ENCODE results near the gene MAP2K6. TPM values are rescaled to one million over a fixed set of nuclear protein-coding genes. Genes with fewer than 3 reads are reported as not detected.

MAP2K6 gene
- total and polyA plus RNA-seq, 4 donors, result 2.2 to 14.4 (median 7.6) TPM

DNA sequence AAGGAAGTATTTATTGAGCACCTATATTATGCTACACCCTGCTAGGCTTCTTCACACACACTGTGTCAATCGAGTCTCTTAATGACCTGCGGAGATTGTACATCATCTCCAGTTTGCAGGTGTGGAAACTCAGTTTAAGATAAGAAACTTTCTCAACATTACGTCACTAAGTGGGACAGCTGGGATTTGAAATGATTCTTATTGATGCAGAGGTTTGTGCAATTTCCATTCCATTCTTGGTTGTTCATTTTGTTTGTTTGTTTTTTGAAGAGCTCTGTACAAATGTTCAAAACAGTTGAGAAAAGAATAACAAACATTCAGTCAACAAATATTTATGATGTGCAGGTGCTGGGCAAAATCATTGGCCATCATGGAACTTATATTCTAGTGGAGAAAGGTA lies 84.8 kb downstream of the MAP2K6 start:
- no peaks in the 10 kb centered on the region for H3K36me3 ChIP-seq (ENCODE audit: control insufficient read depth in 4 of 4, insufficient read depth in 4 of 4, low read length in 4 of 4)
- ATAC-seq (ENCODE audit: insufficient read depth, low FRiP score) (no peak), DNase-seq (no peak)
- no peaks in the 10 kb centered on the region for H3K27me3 ChIP-seq (ENCODE audit: control insufficient read depth in 3 of 3, insufficient read depth in 3 of 3, low read length in 2 of 3)
- H3K9ac ChIP-seq (ENCODE audit: insufficient read depth in 1 of 2, low read length in 2 of 2), result no peak overlapping the region
- H3K4me1 ChIP-seq (ENCODE audit: control insufficient read depth in 5 of 5, insufficient read depth in 5 of 5, low read length in 5 of 5), result peaks cover 0 to 25% (median 16%) of the 10 kb centered on the region in 5 donors
- no peaks in the 10 kb centered on the region for H3K9me3 ChIP-seq (ENCODE audit: control insufficient read depth in 4 of 4, insufficient read depth in 3 of 4, low read length in 3 of 4)
- WGBS, 2 donors, result 78 to 90% methylated on average over 3 of the region's 3 CpGs
- no peak overlapping the region for H3K27ac ChIP-seq (ENCODE audit: low read depth in 1 of 2, low read length in 1 of 2)
- H3K4me3 ChIP-seq, result no peak overlapping the region
- TF ChIP-seq, protein P1, sequence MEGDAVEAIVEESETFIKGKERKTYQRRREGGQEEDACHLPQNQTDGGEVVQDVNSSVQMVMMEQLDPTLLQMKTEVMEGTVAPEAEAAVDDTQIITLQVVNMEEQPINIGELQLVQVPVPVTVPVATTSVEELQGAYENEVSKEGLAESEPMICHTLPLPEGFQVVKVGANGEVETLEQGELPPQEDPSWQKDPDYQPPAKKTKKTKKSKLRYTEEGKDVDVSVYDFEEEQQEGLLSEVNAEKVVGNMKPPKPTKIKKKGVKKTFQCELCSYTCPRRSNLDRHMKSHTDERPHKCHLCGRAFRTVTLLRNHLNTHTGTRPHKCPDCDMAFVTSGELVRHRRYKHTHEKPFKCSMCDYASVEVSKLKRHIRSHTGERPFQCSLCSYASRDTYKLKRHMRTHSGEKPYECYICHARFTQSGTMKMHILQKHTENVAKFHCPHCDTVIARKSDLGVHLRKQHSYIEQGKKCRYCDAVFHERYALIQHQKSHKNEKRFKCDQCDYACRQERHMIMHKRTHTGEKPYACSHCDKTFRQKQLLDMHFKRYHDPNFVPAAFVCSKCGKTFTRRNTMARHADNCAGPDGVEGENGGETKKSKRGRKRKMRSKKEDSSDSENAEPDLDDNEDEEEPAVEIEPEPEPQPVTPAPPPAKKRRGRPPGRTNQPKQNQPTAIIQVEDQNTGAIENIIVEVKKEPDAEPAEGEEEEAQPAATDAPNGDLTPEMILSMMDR (IDR thresholded peaks at IDR 0.05; ENCODE audit: control extremely low read depth, extremely low read depth), result no peak

DNA sequence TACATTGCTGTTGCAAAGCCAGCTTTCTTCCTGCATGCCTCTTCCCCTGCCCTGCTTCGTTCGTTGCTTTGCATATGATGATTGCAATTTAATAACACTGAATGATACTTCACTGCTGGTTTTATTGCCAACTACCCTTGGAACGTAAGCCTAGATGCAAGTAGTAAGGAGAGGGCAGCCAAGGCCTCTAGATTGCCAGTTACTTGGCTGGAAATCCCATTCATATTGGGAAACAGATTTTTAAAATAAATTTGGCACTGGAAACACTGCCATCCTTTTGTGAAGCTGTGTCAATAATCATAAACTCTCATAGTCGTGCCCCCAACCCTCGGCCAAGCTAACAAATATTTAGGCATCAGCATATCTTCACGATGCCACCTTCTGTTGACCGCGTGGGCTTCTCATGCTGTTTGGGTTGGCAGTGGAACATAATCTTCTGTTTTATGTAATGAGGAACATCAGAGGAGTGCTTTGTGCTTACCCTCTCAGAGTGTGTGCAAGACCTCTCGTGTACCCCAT lies 86.5 kb downstream of the MAP2K6 start:
- Histone ChIP-seq H3K36me3 (ENCODE audit: control insufficient read depth in 4 of 4, insufficient read depth in 4 of 4, low read length in 4 of 4) (no peaks in the 10 kb centered on the region), H3K9ac (ENCODE audit: insufficient read depth in 1 of 2, low read length in 2 of 2) (peak overlapping the region in 1 of 2 donors; percentile 57), H3K4me3 (no peak overlapping the region), H3K27ac (ENCODE audit: low read depth in 1 of 2, low read length in 1 of 2) (peak overlapping the region in 1 of 2 donors; percentile 52), H3K4me1 (ENCODE audit: control insufficient read depth in 5 of 5, insufficient read depth in 5 of 5, low read length in 5 of 5) (peaks cover 0 to 25% (median 16%) of the 10 kb centered on the region in 5 donors), H3K27me3 (ENCODE audit: control insufficient read depth in 3 of 3, insufficient read depth in 3 of 3, low read length in 2 of 3) (no peaks in the 10 kb centered on the region), H3K9me3 (ENCODE audit: control insufficient read depth in 4 of 4, insufficient read depth in 3 of 4, low read length in 3 of 4) (no peaks in the 10 kb centered on the region)
- ATAC-seq (ENCODE audit: insufficient read depth, low FRiP score) (no peak), DNase-seq (peak; percentile 28 to 76 (median 67))
- TF ChIP-seq, protein P1 (IDR thresholded peaks at IDR 0.05; ENCODE audit: control extremely low read depth, extremely low read depth), result no peak
- WGBS, 2 donors, result 52 to 81% methylated on average over 9 of the region's 9 CpGs

DNA sequence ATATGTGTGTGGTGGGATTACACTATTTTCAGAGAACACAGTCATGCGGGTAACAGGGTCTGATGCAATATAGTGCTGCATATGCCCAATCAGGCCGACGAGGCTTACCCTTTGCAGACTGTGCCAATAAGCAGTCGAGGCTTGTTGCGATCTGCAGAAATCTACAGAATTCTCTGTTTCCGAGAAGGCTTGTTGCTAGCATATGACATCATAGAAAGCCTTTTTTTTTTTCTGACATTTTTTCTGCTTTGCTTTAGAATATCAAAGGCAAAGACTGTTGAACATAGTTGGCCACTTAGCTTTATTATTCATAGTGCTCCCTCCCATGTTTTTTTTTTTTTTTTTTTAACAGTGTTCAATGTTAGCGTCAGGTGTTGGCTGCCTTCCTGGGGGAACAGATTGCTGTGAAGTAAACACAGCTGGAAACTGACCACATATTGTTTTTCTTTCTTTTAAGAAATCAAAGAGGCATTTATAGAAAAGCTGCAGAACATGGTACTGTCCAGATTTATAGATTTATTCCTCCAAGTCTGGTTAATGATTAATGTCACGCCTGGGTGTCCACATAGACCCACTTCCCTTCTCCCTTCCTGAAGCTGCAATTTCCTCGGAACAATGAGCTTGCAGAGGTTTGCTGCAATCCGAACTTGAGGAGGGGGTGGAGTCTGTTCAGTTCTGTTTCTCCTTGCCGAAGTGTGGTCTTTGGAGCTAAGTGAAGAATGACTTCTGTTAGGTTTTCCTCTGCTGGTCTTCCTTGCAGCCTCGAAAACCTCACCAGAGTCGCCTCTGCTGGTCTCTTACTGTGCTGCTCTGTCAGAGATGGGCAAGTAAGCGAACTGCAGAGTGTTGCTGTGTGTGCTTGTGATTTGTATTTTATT lies 87.3 kb downstream of the MAP2K6 start:
- no peak overlapping the region for H3K4me3 ChIP-seq
- no peak overlapping the region for H3K27ac ChIP-seq (ENCODE audit: low read depth in 1 of 2, low read length in 1 of 2)
- 11 to 16% methylated on average over 14 of the region's 14 CpGs for whole genome bisulfite sequencing, 2 donors
- peaks cover 0 to 25% (median 16%) of the 10 kb centered on the region in 5 donors for H3K4me1 ChIP-seq (ENCODE audit: control insufficient read depth in 5 of 5, insufficient read depth in 5 of 5, low read length in 5 of 5)
- TF ChIP-seq, protein P1 (IDR thresholded peaks at IDR 0.05; ENCODE audit: control extremely low read depth, extremely low read depth), result no peak
- DNase-seq (peak; percentile 75 to 92 (median 90)), ATAC-seq (ENCODE audit: insufficient read depth, low FRiP score) (peak; percentile 71)
- H3K27me3 ChIP-seq (ENCODE audit: control insufficient read depth in 3 of 3, insufficient read depth in 3 of 3, low read length in 2 of 3), result no peaks in the 10 kb centered on the region
- peak overlapping the region; percentile 50 to 89 for H3K9ac ChIP-seq (ENCODE audit: insufficient read depth in 1 of 2, low read length in 2 of 2)
- H3K36me3 ChIP-seq (ENCODE audit: control insufficient read depth in 4 of 4, insufficient read depth in 4 of 4, low read length in 4 of 4), result peaks cover 0 to 2% (median 0%) of the 10 kb centered on the region in 4 donors
- H3K9me3 ChIP-seq (ENCODE audit: control insufficient read depth in 4 of 4, insufficient read depth in 3 of 4, low read length in 3 of 4), result no peaks in the 10 kb centered on the region

Data from lung (tissue), 12 donors.